HG02588 (cell line): ENCODE measurements around the gene LGALS7.

Experiments
- ATAC-seq: cut with Tn5 transposase; IDR thresholded peaks from one replicate; pipeline ENCODE4 v1.9.1; 2021; ENCODE audit warnings: mild to moderate bottlenecking, moderate library complexity; ENCODE audit not compliant: unreplicated experiment

The LGALS7 gene

DNA sequence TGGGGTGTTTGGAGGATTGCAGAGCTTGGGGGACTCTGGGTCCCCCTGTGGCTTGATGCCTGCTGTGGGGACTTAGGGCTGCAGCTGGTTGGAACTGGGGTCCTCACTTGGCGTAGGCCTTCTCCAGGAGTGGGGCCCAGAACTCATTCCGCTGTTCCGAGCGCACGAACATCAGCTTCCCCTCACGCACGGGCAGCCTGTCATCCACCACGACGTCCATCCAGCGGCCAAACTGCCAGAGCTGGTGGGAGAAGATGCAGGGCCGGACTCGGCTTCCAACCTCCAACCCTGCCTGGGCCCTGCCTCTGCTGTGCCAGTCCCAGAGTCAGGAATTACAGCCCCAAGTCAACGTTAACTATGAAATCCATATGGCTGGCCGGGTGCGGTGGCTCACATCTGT lies 31.6 kb downstream of the LGALS7 start:
- ATAC-seq = no peak

DNA sequence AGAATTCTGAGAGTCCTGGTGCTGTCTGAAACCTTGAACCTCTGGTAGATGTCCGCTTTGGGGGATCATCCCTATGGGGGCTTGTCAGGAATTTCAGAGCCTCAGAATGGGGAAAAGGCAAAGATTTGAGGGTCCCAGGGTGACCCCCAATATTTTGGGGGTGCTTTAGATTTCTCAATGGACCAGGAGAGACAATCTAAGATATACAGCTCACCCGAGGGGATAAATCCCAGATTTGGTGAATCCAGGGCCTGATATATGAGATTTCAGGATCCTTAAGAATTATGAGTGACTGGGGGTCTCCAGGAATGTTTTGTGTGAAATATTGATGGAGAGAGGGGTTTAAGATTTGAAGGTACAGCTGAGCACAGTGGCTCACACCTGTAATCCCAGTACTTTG lies 32.4 kb downstream of the LGALS7 start:
- no peak for ATAC-seq

DNA sequence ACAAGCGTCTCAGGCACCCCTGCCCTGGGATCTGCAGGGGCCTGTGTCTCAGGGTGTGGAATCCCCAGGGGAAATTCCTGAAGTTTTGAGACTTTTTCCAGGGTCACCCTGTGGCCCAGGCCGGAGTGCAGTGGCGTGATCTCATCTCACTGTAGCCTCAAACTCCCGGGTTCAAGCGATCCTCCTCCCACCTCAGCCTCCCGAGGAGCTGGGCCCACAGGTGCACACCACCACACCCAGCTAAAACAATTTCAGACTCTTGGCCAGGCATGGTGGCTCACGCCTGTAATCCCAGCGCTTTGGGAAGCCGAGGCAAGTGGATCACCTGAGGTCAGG lies 33.1 kb downstream of the LGALS7 start:
- ATAC-seq = no peak

DNA sequence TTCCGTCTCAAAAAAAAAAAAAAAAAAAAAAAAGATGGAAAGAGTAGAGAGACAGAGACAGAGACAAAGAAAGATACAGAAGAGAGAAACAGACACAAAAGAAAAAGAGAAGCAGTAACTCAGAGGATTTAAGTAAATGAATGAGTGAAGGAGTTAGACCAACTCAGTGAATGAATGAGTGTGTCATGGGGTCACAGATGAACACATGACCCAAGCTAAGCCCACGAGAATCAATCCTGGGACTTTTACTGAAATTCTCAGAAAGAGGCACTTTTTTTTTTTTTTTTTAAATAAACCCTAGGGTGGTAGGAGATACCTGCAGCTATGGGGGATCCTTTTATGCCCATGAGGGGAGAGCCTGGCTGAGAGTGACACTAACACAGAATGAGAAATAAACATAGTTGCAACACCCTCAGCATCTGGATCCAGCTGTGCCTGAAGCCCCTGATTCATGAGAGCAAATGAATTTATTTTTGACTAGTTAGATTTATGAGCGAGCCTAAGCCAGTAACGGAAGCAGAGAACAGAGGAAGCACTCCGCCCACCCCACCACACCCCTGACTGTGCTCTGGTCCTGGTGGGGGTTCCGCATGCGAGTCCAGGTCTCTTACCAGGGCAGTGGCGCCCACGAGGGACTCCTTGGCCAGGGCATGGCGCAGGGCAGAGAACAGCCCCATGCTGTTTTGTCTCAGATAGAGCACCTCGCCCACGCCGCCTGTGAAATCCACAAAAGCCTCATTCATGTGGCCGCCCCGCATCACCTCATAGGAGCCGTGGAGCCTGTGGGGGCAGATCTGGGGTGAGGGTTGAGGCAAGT lies 33.7 kb downstream of the LGALS7 start:
- ATAC-seq = no peak

DNA sequence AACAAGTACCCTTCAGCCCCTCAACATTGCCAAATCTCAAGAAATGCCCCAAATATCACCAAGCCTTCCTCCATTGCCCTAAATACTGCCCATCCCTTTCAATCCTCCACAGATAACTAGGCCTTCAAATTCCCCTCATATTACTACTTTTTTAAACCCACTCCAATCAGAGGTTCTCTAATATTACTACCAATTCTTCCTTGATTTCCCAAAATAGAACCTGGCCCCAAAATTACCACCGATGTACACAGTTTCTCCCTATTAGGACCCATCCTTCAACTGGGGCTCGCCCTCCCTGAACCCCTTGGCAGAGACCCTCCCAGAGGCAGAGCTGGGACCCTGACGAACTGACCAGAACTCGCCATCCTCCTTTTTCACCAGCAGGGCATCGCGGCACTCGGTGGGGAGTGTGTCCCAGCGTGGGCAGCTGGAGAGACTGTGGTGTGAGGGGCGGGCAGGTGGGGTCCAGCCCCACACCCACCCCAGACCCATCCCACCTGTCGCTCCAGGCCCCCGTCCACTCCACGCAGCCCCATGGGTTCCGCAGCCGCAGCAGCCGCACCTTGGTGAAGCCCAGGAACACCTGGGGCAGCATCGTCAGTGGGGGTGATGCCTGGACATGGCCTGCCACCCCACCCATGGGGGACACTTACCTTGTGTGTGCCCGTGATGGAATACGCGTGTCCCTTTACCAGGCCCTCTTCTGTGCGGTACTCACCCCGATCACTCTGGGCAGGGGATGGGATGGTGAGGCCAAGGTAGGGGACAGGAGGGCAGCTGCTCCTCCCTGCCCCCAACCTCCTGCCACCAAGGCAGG lies 35.2 kb downstream of the LGALS7 start:
- no peak for ATAC-seq

DNA sequence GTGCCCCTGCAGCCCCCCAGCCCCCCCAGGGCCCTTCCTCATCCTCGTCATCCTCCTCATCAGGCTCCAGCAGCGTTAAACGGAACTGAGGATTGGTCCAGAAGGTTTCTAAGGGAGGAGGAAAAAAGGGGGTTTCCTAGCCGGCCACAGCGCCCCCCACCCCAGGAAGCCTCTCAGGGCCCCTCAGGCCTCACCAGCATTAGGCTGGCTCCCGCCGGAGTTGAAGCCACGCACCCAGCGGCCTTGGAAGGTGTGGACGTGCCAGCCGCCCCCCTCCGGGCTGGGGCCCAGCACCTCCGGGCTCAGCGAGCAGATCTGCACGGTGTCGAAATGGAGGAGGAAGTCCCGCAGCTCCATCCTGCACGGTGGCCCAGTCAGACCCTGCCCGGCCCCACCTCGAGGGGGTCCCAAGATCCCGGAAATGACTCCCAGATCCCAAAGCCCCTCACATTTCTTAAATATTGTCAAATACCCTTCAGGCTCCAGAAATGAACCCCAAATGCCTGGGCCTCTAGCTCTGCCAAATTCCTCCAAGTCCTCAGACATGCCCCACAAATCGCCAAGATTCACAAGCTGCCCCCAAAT lies 35.9 kb downstream of the LGALS7 start:
- ATAC-seq = no peak

DNA sequence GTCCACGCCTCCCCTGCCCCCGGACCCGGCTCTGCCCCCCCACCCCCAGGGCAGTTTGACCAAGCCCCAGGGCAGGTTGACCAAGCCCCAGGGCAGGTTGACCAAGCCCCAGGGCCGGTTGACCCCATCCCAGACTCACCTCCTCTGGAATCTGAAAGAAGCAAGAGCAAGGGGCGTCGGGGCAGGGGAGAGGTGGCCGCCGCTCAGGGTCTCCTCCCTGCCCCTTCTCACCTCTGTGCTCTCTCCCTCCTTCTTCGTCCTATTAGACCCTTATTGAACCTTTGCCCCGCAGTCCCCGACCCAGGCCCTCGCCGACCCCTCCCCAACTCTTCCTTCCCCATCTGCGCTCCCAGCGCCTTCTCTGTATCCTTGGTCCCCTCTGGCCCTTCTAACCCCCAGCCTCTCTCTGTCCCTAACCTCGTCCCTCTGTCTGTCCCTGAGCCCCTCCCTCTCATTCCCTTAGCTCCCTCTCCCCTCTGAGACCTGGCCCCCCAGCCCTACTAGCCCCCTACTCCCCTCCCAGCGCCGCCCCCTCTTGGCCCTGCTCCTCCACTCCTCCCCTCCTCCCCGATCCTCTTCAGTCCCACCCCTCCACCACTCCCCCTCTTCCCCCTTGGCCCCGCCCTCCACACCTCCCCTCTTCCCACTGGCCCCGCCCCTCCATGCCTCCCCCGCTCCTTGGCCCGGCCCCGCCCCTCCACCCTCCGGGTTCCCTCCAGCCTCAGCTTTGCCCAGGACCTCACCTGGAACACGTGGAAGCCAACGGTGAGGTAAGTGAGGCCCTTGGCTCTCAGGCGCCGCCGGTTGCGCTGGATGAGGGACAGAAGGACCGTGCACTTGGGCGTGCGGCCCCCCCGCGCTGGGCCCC lies 36.7 kb downstream of the LGALS7 start:
- ATAC-seq = no peak

DNA sequence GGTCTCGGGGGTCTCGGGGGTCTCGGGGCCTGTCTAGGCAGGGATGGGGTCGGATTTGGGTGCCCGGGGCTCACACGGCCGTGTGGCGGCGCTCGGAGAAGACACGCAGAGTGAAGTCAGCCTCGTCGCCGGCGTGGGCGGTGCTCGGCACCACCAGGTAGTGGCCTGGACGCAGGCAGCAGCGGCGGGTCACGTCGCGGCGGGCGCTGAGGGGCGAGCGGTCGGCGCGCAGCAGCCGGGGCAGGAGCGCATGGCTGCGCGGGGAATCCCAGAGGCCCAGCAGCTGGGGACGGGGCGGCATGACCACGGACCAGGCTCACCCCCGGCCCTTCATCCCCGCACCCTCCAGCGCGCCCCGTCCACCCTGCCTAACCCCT lies 37.3 kb downstream of the LGALS7 start:
- ATAC-seq = no peak

DNA sequence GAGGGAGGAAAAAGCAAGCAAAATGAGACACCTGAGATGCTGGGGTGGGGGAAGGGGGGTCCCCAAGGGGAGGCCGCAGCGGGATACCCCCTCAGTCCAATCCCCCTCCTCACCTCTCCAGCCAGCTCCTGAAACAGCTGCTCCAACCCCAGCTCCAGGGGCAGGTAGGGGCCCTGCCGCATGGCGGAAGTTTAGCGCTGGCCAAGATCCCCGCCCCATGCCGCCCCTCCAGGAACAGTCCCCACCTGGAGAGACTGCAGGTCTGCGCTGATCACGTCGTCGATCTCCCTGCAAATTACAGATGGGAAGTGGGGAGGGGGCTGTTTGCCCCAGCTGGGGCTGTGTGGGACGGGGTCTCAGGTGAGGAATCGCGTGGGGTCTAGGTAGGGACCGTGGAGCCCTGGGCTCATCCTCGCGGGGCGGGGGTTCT lies 38.0 kb downstream of the LGALS7 start:
- no peak for ATAC-seq

DNA sequence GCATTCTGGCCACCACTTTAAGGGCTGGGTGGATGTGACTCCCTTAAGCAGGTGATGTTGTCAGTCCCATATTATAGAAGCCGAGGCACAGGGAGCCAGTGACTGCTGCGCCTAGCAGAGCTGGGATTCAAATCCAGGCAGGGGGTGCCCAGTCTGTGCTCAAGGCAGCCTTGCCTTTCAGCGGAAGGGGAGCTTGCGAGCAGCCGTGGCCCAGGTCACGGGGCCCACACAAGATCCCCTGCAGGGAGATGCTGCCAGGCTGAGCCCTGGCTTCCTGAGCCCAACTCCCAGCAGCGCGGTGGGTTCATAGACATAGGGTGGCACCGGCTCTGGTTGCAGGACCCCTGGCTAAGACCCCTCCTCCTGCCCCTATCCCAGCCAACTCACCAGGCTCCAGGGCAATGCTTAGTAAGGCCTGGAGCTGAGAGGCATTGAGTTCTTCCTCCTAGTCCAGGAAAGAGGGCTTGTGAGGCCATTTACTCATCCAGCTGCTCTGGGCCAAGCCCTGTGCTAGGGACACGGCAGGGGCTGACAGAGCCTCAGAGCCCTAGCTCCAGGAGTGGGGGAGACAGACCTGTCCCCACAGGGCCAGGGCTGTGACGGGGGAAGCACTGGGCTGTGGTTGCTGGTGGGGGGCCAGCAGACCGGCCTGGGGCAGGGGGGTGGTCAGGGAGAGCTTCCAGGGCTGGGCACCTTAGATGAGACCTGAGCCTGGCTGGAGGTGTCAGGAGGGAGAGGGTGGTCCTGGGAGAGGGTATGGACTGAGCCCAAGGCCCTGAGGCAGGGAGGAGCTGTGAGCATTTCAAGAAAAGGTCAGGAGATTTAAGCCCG lies 38.7 kb downstream of the LGALS7 start:
- ATAC-seq = no peak

DNA sequence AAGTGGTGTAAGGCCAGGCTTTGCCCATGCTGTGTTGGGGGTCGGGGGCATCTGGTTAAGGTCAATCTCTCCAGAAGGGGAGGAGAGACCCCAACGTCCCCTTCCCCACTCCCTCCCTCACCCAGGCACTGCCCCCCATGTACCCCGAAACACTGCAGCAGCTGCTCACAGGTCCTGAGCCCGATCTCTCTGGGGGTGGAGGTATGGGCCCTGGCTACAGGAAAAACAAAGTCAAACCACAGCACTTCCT lies 39.2 kb downstream of the LGALS7 start:
- no peak for ATAC-seq

DNA sequence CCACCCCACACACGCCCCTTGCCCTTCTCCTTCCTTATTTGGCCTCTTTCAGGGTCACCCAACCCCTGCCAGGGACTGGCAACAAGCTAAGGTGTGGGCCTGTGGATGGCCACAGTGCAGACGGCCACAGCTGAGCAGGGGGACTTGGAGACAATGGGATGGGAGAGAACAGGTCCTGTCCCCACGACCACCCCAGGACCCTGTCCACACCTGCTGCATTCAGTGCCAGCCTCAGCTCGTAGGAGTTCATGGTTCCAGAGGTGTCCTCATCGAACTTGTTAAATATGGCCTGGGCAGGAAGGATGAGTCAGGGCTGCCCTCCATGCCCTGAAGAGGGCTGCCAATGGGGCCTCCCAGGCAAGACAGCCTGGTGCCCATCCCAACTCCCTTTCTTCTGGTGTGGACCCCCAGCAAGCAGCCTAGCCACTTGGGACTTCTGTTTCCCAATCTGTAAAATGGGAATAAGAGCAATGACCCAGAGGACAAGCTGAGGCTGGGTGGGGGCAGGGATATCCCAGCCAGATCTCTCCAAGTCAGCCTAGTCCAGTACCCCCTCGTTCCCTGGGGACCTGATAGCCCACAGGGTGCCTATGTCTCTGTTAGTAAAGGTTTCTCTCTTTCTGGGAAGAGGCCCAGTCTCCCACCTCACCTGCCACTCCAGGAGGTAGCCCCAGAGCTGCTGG lies 39.7 kb downstream of the LGALS7 start:
- ATAC-seq = no peak

DNA sequence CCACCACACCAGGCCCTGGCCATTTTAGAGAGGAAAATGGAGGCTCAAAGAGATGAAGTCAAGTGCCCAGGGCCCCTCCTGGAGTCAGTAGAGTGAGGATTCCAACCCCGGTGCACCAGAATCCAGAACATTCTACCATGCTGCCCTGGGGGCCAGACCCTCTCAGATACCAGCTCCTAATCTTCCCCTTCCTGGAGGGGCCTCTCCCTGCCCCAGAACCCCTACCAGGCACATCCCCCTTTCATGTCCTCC lies 40.1 kb downstream of the LGALS7 start:
- no peak for ATAC-seq

DNA sequence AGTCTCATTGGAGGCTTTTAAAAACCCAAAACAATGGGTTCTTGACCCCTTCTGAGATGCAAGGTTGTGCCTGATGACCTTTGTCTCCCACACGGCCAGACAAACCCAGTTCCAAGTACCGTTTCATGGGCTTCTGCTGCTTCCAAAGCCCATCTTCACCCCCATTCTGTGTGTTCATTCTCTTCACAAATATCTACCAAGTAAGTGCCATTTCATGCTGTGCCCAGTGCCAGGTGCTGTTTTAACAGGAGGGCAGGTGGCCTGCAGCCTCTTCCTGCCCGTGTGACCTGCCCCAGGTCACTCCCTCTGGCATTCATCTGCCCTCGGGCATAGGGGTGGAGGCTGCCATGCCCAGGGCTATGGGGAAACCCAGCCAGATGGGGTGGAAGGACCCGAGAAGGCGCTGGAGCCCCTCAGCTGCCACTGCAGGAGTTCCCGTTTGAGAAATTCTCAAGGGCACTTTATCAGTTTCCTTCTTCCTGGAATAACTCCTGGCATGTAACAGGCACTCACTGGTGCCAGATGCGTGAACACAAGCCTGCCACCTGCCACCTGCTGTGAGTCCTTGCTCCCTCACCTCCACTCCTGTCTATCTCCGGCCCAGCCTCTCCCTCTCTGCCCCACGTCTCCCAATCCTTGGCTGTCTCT lies 41.5 kb downstream of the LGALS7 start:
- ATAC-seq = no peak

DNA sequence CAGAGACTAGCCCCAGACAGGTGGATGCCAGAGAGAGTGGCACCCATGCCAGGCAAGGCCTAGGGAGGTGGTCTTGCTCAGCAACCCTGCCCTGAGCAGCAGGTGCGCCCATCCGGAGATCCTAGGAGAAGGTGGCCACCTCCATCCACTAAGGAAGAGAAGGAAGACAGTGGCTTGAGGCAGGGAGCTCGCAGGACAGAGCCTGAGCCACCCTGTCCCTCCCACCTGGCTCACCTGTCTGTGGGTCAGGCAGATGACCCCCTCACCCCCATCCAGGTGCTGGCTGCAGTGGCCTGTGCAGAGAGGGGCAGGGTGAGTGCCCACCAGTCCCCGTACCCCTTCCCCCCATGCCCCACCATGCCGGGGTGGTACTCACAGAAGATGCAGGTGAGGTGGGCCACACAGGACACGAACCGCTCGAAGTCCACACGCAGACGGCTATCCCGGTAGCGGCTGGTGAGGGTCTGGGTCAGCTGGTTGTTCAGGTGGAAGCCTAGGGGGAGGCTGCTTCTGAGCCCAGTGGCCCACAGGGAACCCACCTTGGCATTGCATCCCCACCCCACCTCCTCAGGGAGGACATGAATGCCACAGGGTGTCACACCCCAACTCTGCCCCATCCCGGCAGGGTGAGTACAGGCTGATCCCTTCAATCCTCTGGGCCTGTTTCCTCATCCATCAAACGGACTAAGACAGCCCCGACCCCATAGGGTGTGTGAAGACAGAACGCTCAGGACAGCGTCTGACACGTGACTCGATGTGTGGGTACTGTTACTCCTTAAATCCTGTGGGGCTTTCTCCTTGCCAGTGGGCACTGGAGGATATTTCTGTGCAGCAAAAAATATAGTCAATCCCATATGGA lies 42.4 kb downstream of the LGALS7 start:
- no peak for ATAC-seq

DNA sequence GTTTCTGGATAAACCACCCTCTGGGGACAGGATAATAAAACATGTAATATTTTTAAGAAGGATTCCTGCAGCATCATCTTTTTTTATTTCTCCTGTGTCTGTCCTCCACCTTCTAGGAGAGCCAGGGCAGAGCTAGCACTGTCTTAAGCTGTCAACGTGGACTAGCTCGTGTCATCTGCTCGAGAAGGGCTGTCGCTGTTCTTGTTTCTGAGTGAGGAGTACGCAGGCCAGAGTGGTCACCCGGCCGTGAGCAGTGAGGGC lies 42.9 kb downstream of the LGALS7 start:
- ATAC-seq = no peak

DNA sequence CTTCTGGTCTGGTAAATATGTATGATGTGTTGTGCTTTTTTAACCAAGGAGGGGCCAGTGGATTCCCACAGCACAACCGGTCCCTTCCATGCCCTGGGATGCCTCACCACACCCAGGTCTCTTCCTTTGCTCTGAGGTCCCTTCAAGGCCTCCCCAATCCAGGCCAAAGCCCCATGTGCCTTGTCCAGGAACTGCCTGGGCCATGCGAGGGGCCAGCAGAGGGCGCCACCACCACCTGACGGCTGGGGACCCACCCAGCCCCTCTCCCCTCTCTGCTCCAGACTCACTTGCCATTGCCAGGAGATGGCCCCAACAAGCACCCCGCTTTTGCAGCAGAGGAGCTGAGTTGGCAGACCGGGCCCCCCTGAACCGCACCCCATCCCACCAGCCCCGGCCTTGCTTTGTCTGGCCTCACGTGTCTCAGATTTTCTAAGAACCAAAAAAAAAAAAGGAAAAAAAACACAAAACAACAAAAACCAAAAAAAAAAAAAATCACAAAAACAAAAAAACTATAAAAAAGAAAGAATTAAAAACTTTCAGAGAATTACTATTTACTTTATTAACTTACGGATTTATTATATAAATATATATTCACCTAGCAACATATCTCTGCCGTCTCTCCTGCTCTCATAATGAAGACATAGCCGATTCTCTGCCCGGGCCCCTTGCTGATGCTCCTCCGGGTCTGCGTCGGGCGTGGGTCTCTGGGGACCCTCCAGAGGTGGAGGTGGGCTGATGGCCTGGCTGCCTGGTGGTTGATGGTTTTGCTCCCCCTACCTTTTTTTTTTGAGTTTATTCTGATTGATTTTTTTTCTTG lies 43.5 kb downstream of the LGALS7 start:
- ATAC-seq = no peak
